Measurements from ENCODE around the gene MPIG6B.

Gene MPIG6B

DNA sequence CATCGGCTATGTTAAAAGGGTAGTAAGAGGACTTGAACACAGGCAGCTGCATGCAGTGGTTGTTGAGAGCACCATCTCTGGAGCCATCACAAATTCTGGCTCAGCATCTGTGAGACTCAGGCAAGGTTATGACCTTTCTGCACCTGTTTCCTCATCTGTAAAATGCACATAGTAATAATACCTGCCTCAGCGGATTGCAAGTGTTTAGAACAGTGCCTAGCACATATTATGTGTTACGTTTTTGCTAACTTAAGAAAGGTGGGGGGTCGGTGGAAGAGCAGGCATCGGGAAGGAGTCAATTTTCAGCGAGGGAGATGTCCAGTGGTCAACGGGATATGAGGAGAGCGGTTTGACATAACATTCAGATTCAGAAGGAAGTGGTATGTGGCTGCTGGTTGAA, 45.2 kb upstream of the MPIG6B start:
- Histone ChIP-seq H3K4me2 (ENCODE audit: low read length) (no peak overlapping the region), H3K9me3 (ENCODE audit: control insufficient read depth, insufficient read depth, low read length) (no peaks in the 10 kb centered on the region), H3K27me3 (ENCODE audit: control insufficient read depth, low read length) (peaks cover 26% of the 10 kb centered on the region), H3K79me2 (ENCODE audit: control insufficient read depth, low read length) (no peaks in the 10 kb centered on the region), H3K36me3 (ENCODE audit: control insufficient read depth, low read length) (peaks cover 4% of the 10 kb centered on the region), H3F3A (ENCODE audit: control insufficient read depth, insufficient read depth) (peaks cover 17% of the 10 kb centered on the region), H3K9me2 (replicated peaks; ENCODE audit: control insufficient read depth, low read length) (no peaks in the 10 kb centered on the region), H4K20me1 (ENCODE audit: control insufficient read depth, insufficient read depth, low read depth, low read length) (no peaks in the 10 kb centered on the region), H3K4me1 (ENCODE audit: control insufficient read depth, low read length) (peaks cover 16% of the 10 kb centered on the region), H3K27ac (ENCODE audit: low read depth, low read length) (no peak overlapping the region), H3K4me3 (ENCODE audit: low read length) (no peak overlapping the region)
- TF ChIP-seq CTCF (IDR thresholded peaks at IDR 0.05; ENCODE audit: low read depth, low read length, poor library complexity, severe bottlenecking) (no peak), EZH2phosphoT487 (IDR thresholded peaks at IDR 0.05; ENCODE audit: borderline replicate concordance, low read length) (no peak)

DNA sequence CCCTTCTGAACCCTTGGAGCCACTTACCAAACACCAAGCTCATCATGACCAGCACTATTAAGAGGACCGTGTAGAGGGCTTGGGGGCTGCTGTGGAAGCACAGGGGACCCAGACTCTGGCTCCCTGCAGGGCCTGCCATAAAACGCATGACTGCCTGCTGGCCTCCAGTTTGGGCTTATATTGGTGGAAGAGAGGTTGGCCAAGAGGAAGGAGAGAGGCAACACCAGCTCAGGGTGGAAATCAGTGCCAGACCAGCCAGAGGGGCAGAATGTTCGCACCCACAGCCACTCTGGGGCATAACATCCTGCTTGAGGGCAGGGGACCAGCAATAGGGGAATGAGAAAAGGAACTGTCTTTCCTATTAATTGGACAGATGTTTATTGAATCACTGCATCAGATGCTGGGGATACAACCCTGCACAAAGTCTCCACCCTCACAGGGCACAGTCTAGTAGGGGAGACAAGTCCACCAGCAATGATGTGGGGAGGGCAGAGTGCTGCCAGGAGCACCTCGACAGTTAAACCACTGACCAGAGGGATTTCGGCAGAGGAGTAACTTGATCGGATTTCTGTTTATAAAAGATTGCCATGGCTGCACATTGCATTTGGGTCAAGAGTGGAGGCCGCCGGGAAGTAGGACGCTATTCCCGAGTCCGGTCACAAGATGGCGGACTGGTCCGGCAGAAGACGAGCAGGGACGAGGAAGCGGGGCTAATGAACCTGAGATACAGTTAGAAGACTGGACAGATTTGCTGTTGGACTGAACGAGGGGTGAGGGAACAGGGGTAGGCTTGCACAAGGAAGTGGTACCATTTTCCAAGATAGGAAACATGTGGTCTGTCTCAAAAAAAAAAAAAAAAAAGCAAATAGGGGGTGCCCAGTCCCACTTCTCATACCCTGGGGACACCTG, 42.7 kb upstream of the MPIG6B start, which contains the start of gene LY6G5C:
LY6G5C (minus strand) TSS at position 842 of the 909 bp plus-strand sequence; CDS start at position 148, 694 bp downstream.
- no peaks in the 10 kb centered on the region for H4K20me1 ChIP-seq (ENCODE audit: control insufficient read depth, insufficient read depth, low read depth, low read length)
- H3K4me2 ChIP-seq (ENCODE audit: low read length) = peak within 1 kb of the TSS; percentile 77
- H3K9me3 ChIP-seq (ENCODE audit: control insufficient read depth, insufficient read depth, low read length) = no peaks in the 10 kb centered on the region
- H3K27ac ChIP-seq (ENCODE audit: low read depth, low read length) = no peak within 1 kb of the TSS
- H3K27me3 ChIP-seq (ENCODE audit: control insufficient read depth, low read length) = peaks cover 26% of the 10 kb centered on the region
- peaks cover 5% of the 10 kb centered on the region; the same call in 1 of the 2 replicates for H3F3A ChIP-seq (ENCODE audit: control insufficient read depth, insufficient read depth)
- no peaks in the 10 kb centered on the region for H3K36me3 ChIP-seq (ENCODE audit: control insufficient read depth, low read length)
- peak; percentile 61 for TF ChIP-seq CTCF (IDR thresholded peaks at IDR 0.05; ENCODE audit: low read depth, low read length, poor library complexity, severe bottlenecking)
- no peak for TF ChIP-seq EZH2phosphoT487 (IDR thresholded peaks at IDR 0.05; ENCODE audit: borderline replicate concordance, low read length)
- H3K4me1 ChIP-seq (ENCODE audit: control insufficient read depth, low read length) = peaks cover 16% of the 10 kb centered on the region
- H3K79me2 ChIP-seq (ENCODE audit: control insufficient read depth, low read length) = no peaks in the 10 kb centered on the region
- H3K4me3 ChIP-seq (ENCODE audit: low read length) = peak within 1 kb of the TSS; percentile 62
- no peaks in the 10 kb centered on the region for H3K9me2 ChIP-seq (replicated peaks; ENCODE audit: control insufficient read depth, low read length)

DNA sequence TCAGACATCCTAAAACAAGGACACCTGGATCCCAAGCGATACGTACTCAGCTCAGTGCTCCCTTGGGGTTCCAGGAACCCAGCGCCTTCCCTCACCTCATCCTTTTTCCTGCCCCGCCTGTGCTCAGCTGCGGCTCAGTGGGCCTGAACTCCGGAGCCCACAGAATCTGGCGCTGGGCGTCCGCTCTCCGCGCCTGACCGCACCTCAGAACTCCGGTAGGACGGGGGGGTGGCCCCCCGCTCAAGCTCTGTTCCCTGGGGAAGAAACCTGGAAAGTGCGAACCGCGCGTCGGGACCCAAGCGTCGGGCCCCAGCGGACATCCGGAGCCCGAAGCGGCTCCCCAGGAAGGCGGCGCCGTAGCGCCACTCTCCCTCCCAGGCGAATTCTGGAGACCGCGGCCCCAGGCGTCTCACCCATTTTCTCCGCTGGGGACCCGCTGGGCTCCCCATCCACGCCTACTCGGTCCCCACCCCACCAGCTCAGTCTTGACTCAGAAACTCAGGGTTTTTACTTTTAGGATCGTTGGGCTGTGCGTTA, 42.0 kb upstream of the MPIG6B start:
- Histone ChIP-seq H3K9me2 (replicated peaks; ENCODE audit: control insufficient read depth, low read length) (no peaks in the 10 kb centered on the region), H3K4me1 (ENCODE audit: control insufficient read depth, low read length) (peaks cover 16% of the 10 kb centered on the region), H3K79me2 (ENCODE audit: control insufficient read depth, low read length) (no peaks in the 10 kb centered on the region), H3K9me3 (ENCODE audit: control insufficient read depth, insufficient read depth, low read length) (no peaks in the 10 kb centered on the region), H3K27me3 (ENCODE audit: control insufficient read depth, low read length) (peaks cover 26% of the 10 kb centered on the region), H3K36me3 (ENCODE audit: control insufficient read depth, low read length) (no peaks in the 10 kb centered on the region), H3K4me2 (ENCODE audit: low read length) (peak overlapping the region; percentile 77), H3K27ac (ENCODE audit: low read depth, low read length) (no peak overlapping the region), H4K20me1 (ENCODE audit: control insufficient read depth, insufficient read depth, low read depth, low read length) (no peaks in the 10 kb centered on the region), H3K4me3 (ENCODE audit: low read length) (peak overlapping the region; percentile 62), H3F3A (ENCODE audit: control insufficient read depth, insufficient read depth) (peaks cover 5% of the 10 kb centered on the region; the same call in 1 of the 2 replicates)
- TF ChIP-seq CTCF (IDR thresholded peaks at IDR 0.05; ENCODE audit: low read depth, low read length, poor library complexity, severe bottlenecking) (no peak), EZH2phosphoT487 (IDR thresholded peaks at IDR 0.05; ENCODE audit: borderline replicate concordance, low read length) (no peak)
